ENCODE data around the gene DDO.

DNA sequence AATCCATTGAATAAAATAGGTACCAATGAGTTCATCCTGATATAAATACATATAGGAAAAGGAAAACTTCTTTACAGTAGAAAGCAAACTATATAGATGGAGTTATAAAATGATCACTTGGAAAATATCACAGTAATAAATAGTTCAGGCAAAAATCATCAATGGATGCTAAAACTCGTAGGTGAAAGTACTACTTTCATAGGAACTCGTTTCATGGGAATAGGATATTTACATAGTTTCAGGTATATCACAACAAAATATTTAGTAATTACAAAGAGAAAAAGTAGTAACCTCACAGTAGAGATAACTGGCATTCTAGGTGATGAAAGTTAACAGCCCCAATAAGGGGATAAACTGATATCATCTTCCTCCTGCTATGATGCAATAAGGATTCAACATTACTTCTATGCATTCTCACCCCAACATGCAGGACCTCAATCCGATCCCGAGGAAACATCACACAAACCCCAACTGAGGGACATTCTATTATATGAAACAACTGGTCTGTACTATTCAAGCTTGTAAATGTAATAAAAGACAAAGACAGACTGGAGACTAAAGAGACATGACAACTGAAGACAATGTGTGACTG lies 13.7 kb downstream of the DDO start:
- TF ChIP-seq EZH2 (IDR thresholded peaks at IDR 0.05) (no peak), POLR2AphosphoS5 (IDR thresholded peaks at IDR 0.05; ENCODE audit: borderline replicate concordance, low read depth, low read length) (no peak)
